BLaER1 (cell line): Measurements from ENCODE around the gene TINCR.
"Not testable (repeated sequence)": the region's sequence is repeated elsewhere in the genome, so short reads cannot be mapped to it uniquely, and the experiment has no call there.

ENCODE experiments used
- H3K27ac ChIP-seq: shearing (Covaris generic); formaldehyde crosslinking; 2 replicates; pipeline ENCODE4 v1.8.1; 2022
- H3K27me3 ChIP-seq: shearing (Covaris generic); formaldehyde crosslinking; 2 replicates; pipeline ENCODE4 v1.8.1; 2022
- H3K36me3 ChIP-seq: shearing (Covaris generic); formaldehyde crosslinking; 2 replicates; pipeline ENCODE4 v1.8.1; 2022
- H3K4me1 ChIP-seq: shearing (Covaris generic); formaldehyde crosslinking; 2 replicates; pipeline ENCODE4 v1.8.1; 2022
- H3K4me2 ChIP-seq: shearing (Covaris generic); formaldehyde crosslinking; 2 replicates; pipeline ENCODE4 v1.8.1; 2022
- H3K4me3 ChIP-seq: shearing (Covaris generic); formaldehyde crosslinking; 2 replicates; pipeline ENCODE4 v1.8.1; 2022
- H3K9ac ChIP-seq: shearing (Covaris generic); formaldehyde crosslinking; 2 replicates; pipeline ENCODE4 v1.8.1; 2022
- H3K9me3 ChIP-seq: shearing (Covaris generic); formaldehyde crosslinking; 2 replicates; pipeline ENCODE4 v1.8.1; 2022
- H4K20me1 ChIP-seq: shearing (Covaris generic); formaldehyde crosslinking; 2 replicates; pipeline ENCODE4 v1.8.1; 2022
- Cebpa-rat ChIP-seq: shearing (Covaris generic); IDR thresholded peaks from 2 replicates; pipeline ENCODE4 v1.8.1; 2022

Gene TINCR

DNA sequence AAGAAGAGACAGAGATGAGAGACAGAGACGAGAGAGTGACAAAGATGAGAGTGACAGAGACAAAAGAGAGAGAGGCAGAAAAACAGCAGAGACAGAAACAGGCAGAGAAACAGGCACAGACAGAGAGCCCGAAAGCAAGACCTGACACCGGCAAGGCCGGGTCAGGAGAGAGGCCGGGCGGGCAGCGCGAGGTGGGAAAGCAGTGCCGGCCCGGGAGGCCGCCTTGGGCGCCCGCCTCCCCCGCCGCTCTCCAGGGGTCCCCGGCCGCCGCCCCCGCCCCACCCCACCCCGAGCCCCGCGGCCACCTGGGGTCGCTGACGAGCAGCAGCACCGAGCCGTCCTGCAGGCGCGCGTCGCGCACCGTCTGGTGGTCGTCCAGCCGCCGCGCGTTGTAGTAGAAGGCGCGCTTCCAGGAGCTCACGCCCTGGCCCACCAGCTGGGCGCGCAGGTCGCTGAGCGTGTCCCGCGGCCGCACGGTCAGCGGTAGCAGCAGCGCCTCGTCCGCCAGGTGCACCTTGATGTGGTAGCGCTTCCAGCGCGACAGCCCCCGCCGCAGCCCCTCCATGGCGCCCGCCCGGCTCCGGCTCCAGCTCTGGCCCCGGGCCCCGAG, at the start of gene TINCR:
Gene TINCR, minus strand, starts transcription at position 594 of the 610 bp plus-strand sequence.
- Histone ChIP-seq H3K27me3 (no peaks in the 10 kb centered on the region), H3K27ac (no peak within 1 kb of the TSS), H3K36me3 (no peaks in the 10 kb centered on the region), H3K4me1 (peaks cover 20% of the 10 kb centered on the region), H3K9ac (no peak within 1 kb of the TSS), H3K4me2 (no peak within 1 kb of the TSS), H3K9me3 (no peaks in the 10 kb centered on the region), H3K4me3 (no peak within 1 kb of the TSS), H4K20me1 (no peaks in the 10 kb centered on the region)
- TF ChIP-seq Cebpa-rat: no peak

GRCh38 chr19:5617080-5617479, 49.3 kb upstream of the TINCR start:
- Histone ChIP-seq H3K4me1 (peaks cover 27% of the 10 kb centered on the region), H3K27ac (no peak overlapping the region), H4K20me1 (peaks cover 97% of the 10 kb centered on the region), H3K9ac (0 out of 2 replicates have a peak overlapping the region, but pooled peaks have one; percentile 11), H3K9me3 (no peaks in the 10 kb centered on the region), H3K4me3 (no peak overlapping the region), H3K36me3 (peaks cover 94% of the 10 kb centered on the region), H3K4me2 (no peak overlapping the region), H3K27me3 (no peaks in the 10 kb centered on the region)
- TF ChIP-seq Cebpa-rat: no peak

DNA sequence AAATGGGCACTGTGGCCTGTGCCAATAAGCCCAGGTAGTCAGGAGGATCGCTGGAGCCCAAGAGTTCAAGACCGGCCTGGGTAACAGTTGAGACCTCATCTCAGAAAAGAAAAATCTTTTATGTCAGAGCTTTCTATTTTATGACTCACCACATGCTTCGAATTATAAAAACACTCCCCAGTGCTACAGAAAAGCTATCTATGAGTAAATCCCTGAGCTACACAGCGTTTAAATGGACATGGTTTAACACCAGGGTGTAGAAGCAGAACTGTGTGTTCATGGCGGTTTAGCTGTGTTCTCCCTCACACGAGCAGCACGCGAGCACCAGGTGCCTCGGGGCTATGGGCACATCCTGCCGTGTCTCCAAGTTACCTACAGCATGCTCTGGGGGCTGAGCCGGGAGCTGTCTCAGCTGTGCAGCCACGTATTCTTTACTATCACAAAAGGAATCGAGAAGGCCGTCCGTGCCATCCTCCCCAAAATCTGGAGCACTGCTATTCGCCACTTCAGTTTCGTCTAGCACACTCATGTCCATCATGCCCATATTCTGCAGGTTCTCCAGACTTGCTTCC, 48.1 kb upstream of the TINCR start:
- no peak for TF ChIP-seq Cebpa-rat
- H3K27me3 ChIP-seq: no peaks in the 10 kb centered on the region
- no peak overlapping the region for H3K4me2 ChIP-seq
- H3K36me3 ChIP-seq: peaks cover 93% of the 10 kb centered on the region
- peaks cover 88% of the 10 kb centered on the region for H4K20me1 ChIP-seq
- H3K9ac ChIP-seq: no peak overlapping the region
- peaks cover 19% of the 10 kb centered on the region for H3K4me1 ChIP-seq
- no peaks in the 10 kb centered on the region for H3K9me3 ChIP-seq
- no peak overlapping the region for H3K27ac ChIP-seq
- H3K4me3 ChIP-seq: no peak overlapping the region

GRCh38 chr19:5612891-5613865, 45.4 kb upstream of the TINCR start:
- Histone ChIP-seq H3K27ac (no peak overlapping the region), H3K9me3 (no peaks in the 10 kb centered on the region), H3K4me3 (no peak overlapping the region), H3K27me3 (no peaks in the 10 kb centered on the region), H4K20me1 (peaks cover 84% of the 10 kb centered on the region), H3K4me2 (no peak overlapping the region), H3K4me1 (no peaks in the 10 kb centered on the region), H3K9ac (no peak overlapping the region), H3K36me3 (peaks cover 92% of the 10 kb centered on the region)
- TF ChIP-seq Cebpa-rat: no peak

DNA sequence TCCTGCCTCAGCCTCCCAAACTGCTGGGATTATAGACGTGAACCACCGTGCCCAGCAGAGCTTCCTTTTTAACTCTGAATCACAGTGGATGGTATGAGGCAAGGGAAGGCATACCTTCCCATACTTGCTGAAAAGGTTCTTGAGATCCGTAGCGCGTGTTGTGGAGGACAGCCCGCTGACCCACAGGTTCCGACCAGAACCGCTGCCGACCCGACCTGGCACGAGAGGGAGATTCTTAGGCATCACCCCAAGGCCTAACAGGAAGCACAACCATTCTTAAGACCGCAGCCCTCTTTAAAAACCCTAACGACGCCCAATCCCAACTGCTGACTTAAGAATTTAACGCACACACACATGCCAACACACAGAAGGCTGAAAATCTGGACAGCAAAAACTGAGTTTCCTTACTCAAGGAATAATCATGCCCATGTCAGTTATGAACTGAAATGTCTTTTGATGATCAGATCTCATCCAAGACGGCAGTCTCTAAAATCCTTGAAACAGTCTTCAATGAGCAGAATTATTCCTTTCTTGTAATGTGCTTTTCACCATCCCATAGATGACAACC, 42.2 kb upstream of the TINCR start:
- Histone ChIP-seq H3K4me2 (no peak overlapping the region), H3K4me3 (no peak overlapping the region), H3K4me1 (peaks cover 12% of the 10 kb centered on the region), H3K9ac (no peak overlapping the region), H3K9me3 (no peaks in the 10 kb centered on the region), H3K27me3 (no peaks in the 10 kb centered on the region), H4K20me1 (peaks cover 85% of the 10 kb centered on the region), H3K27ac (no peak overlapping the region), H3K36me3 (peaks cover 92% of the 10 kb centered on the region)
- no peak for TF ChIP-seq Cebpa-rat

- H3K9ac ChIP-seq, H3K27ac ChIP-seq, H3K27me3 ChIP-seq, H3K4me3 ChIP-seq, H3K9me3 ChIP-seq, H3K4me2 ChIP-seq: not testable (repeated sequence)
- H3K4me1 ChIP-seq: peaks cover 12% of the 10 kb centered on the region
- H3K36me3 ChIP-seq: peaks cover 92% of the 10 kb centered on the region
- H4K20me1 ChIP-seq: peaks cover 88% of the 10 kb centered on the region
Measured at GRCh38 chr19:5608766-5609165, 41.0 kb upstream of the TINCR start.

DNA sequence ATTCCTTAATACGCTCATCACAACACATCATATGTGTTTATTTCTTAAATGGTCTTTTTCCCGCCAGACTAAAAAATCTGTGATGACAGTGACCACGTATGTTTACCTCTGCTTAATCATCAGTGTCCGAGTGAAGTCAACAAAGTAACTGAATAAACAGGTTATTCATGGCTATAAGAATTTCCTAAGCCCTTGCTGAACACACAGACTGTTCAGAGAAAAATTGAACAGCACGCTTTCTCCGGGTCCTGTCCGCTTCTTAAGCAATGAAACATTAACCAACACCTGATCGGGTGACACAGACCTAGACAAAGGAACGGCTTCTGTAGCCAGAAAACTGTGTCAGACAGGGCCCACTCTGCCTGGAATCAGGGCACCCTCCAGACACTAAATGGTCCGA, 40.5 kb upstream of the TINCR start:
- Histone ChIP-seq H3K9ac (no peak overlapping the region), H3K4me2 (no peak overlapping the region), H3K27me3 (no peaks in the 10 kb centered on the region), H3K36me3 (peaks cover 92% of the 10 kb centered on the region), H3K9me3 (no peaks in the 10 kb centered on the region), H3K27ac (no peak overlapping the region), H4K20me1 (peaks cover 88% of the 10 kb centered on the region), H3K4me3 (no peak overlapping the region), H3K4me1 (peaks cover 12% of the 10 kb centered on the region)
- TF ChIP-seq Cebpa-rat: no peak

GRCh38 chr19:5607318-5608275, 39.8 kb upstream of the TINCR start:
- TF ChIP-seq Cebpa-rat: no peak
- Histone ChIP-seq H3K36me3 (peaks cover 92% of the 10 kb centered on the region), H3K9me3 (no peaks in the 10 kb centered on the region), H4K20me1 (peaks cover 88% of the 10 kb centered on the region), H3K4me1 (peaks cover 12% of the 10 kb centered on the region), H3K27ac (no peak overlapping the region), H3K9ac (no peak overlapping the region), H3K4me3 (no peak overlapping the region), H3K4me2 (no peak overlapping the region), H3K27me3 (no peaks in the 10 kb centered on the region)

DNA sequence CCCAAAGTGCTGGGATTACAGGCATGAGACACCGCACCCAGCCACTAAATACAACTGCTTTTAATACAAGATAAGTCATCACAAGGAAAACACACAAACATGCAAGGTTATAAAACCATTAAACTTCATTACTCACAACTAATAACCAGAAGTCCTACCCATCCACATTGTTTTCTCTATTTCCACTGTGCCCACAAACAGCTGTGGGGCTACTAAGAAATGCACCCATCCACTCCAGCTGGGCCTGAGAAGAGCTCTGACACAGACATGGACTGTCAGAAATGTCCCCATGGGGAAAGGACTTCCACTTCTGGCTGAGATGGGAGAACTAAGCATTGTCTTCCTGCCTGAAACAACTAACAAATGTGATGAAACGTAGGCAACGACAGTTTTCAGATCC, 37.6 kb upstream of the TINCR start:
- H3K9me3 ChIP-seq: no peaks in the 10 kb centered on the region
- H3K4me1 ChIP-seq: peaks cover 12% of the 10 kb centered on the region
- peaks cover 100% of the 10 kb centered on the region for H3K36me3 ChIP-seq
- H4K20me1 ChIP-seq: peaks cover 99% of the 10 kb centered on the region
- no peak for TF ChIP-seq Cebpa-rat
- H3K27me3 ChIP-seq: no peaks in the 10 kb centered on the region
- no peak overlapping the region for H3K4me2 ChIP-seq
- H3K9ac ChIP-seq: peak overlapping the region; percentile 3; the same call in 1 of the 2 replicates
- H3K27ac ChIP-seq: peak overlapping the region; percentile 40; the same call in 1 of the 2 replicates
- H3K4me3 ChIP-seq: no peak overlapping the region
